ENCODE data around the gene ALAS1.

- TF ChIP-seq, protein P1, sequence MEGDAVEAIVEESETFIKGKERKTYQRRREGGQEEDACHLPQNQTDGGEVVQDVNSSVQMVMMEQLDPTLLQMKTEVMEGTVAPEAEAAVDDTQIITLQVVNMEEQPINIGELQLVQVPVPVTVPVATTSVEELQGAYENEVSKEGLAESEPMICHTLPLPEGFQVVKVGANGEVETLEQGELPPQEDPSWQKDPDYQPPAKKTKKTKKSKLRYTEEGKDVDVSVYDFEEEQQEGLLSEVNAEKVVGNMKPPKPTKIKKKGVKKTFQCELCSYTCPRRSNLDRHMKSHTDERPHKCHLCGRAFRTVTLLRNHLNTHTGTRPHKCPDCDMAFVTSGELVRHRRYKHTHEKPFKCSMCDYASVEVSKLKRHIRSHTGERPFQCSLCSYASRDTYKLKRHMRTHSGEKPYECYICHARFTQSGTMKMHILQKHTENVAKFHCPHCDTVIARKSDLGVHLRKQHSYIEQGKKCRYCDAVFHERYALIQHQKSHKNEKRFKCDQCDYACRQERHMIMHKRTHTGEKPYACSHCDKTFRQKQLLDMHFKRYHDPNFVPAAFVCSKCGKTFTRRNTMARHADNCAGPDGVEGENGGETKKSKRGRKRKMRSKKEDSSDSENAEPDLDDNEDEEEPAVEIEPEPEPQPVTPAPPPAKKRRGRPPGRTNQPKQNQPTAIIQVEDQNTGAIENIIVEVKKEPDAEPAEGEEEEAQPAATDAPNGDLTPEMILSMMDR (IDR thresholded peaks at IDR 0.05; ENCODE audit: extremely low read depth in 1 of 2, insufficient read depth in 1 of 2, low read depth in 1 of 2, low read length in 2 of 2): no peak
- TF ChIP-seq, protein P2, sequence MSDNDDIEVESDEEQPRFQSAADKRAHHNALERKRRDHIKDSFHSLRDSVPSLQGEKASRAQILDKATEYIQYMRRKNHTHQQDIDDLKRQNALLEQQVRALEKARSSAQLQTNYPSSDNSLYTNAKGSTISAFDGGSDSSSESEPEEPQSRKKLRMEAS (IDR thresholded peaks at IDR 0.05; ENCODE audit: insufficient read depth, insufficient read length): no peak
- TF ChIP-seq POLR2AphosphoS5 (IDR thresholded peaks at IDR 0.05; ENCODE audit: insufficient read depth, low read depth, low read length) (no peak), POLR2A (IDR thresholded peaks at IDR 0.05; ENCODE audit: low read depth, low read length) (no peak), EZH2 (IDR thresholded peaks at IDR 0.05; ENCODE audit: borderline replicate concordance, low read depth, low read length, severe bottlenecking) (no peak), JUN (IDR thresholded peaks at IDR 0.05; ENCODE audit: borderline replicate concordance, insufficient read depth, insufficient read length, low read depth) (no peak), FOS (IDR thresholded peaks at IDR 0.05; ENCODE audit: borderline replicate concordance, insufficient read depth, low read length) (no peak)
These were observed 48.3 kb downstream of the ALAS1 start for GRCh38 chr3:52246264-52246620.
